ENCODE measurements around the gene C22orf42.

The C22orf42 gene

DNA sequence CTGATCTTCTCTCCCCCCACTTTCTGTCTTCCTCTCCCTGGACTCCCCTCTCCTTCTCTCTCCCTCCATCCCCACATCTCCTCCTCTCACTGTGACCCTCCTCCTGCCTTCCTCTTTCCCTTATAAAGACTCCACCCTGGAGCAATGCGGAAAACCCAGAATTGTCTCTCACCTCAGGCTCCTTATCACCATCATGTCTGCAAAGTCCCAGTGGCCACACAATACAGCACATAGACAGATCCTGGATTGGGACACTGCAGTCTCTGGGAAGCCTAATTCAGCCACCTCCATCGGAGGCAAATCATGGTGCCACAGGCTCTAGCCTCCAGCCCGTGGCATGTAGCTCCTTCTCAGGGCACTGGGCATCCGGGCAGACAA is 43.0 kb upstream of the C22orf42 start:
- H3K27me3 ChIP-seq (ENCODE audit: insufficient read depth, poor library complexity, severe bottlenecking) = peaks cover 3% of the 10 kb centered on the region
- no peak overlapping the region for H3K27ac ChIP-seq (replicated peaks)
- TF ChIP-seq, protein P1, sequence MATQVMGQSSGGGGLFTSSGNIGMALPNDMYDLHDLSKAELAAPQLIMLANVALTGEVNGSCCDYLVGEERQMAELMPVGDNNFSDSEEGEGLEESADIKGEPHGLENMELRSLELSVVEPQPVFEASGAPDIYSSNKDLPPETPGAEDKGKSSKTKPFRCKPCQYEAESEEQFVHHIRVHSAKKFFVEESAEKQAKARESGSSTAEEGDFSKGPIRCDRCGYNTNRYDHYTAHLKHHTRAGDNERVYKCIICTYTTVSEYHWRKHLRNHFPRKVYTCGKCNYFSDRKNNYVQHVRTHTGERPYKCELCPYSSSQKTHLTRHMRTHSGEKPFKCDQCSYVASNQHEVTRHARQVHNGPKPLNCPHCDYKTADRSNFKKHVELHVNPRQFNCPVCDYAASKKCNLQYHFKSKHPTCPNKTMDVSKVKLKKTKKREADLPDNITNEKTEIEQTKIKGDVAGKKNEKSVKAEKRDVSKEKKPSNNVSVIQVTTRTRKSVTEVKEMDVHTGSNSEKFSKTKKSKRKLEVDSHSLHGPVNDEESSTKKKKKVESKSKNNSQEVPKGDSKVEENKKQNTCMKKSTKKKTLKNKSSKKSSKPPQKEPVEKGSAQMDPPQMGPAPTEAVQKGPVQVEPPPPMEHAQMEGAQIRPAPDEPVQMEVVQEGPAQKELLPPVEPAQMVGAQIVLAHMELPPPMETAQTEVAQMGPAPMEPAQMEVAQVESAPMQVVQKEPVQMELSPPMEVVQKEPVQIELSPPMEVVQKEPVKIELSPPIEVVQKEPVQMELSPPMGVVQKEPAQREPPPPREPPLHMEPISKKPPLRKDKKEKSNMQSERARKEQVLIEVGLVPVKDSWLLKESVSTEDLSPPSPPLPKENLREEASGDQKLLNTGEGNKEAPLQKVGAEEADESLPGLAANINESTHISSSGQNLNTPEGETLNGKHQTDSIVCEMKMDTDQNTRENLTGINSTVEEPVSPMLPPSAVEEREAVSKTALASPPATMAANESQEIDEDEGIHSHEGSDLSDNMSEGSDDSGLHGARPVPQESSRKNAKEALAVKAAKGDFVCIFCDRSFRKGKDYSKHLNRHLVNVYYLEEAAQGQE (IDR thresholded peaks at IDR 0.05; ENCODE audit: insufficient replicate concordance, low read depth) = no peak
- TF ChIP-seq GABPA (IDR thresholded peaks at IDR 0.05; ENCODE audit: low read depth) (no peak), POLR2AphosphoS5 (IDR thresholded peaks at IDR 0.05; ENCODE audit: low read depth) (no peak), SPI1 (IDR thresholded peaks at IDR 0.05; ENCODE audit: borderline replicate concordance, low read depth) (no peak)
- TF ChIP-seq, protein P2, sequence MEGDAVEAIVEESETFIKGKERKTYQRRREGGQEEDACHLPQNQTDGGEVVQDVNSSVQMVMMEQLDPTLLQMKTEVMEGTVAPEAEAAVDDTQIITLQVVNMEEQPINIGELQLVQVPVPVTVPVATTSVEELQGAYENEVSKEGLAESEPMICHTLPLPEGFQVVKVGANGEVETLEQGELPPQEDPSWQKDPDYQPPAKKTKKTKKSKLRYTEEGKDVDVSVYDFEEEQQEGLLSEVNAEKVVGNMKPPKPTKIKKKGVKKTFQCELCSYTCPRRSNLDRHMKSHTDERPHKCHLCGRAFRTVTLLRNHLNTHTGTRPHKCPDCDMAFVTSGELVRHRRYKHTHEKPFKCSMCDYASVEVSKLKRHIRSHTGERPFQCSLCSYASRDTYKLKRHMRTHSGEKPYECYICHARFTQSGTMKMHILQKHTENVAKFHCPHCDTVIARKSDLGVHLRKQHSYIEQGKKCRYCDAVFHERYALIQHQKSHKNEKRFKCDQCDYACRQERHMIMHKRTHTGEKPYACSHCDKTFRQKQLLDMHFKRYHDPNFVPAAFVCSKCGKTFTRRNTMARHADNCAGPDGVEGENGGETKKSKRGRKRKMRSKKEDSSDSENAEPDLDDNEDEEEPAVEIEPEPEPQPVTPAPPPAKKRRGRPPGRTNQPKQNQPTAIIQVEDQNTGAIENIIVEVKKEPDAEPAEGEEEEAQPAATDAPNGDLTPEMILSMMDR (IDR thresholded peaks at IDR 0.05; ENCODE audit: insufficient read depth, low read length) = no peak

GRCh38 chr22:32200752-32201151 is 41.6 kb upstream of the C22orf42 start:
- peaks cover 3% of the 10 kb centered on the region for H3K27me3 ChIP-seq (ENCODE audit: insufficient read depth, poor library complexity, severe bottlenecking)
- DNase-seq (ENCODE audit: low read depth in 1 of 2, low spot score in 1 of 2) = peak in 1 of 2 experiments; percentile 52
- no peak overlapping the region for H3K4me3 ChIP-seq (replicated peaks; ENCODE audit: insufficient read depth, low read length)
- TF ChIP-seq POLR2AphosphoS5 (IDR thresholded peaks at IDR 0.05; ENCODE audit: low read depth) = no peak
- TF ChIP-seq, protein P2 (IDR thresholded peaks at IDR 0.05; ENCODE audit: insufficient read depth, low read length) = no peak
- no peak for TF ChIP-seq SPI1 (IDR thresholded peaks at IDR 0.05; ENCODE audit: borderline replicate concordance, low read depth)
- TF ChIP-seq, protein P1 (IDR thresholded peaks at IDR 0.05; ENCODE audit: insufficient replicate concordance, low read depth) = no peak
- no peak overlapping the region for H3K27ac ChIP-seq (replicated peaks)

More for the DNA sequence above, 43.0 kb upstream of the C22orf42 start:
- DNase-seq (ENCODE audit: low read depth in 1 of 2, low spot score in 1 of 2) = no peak
- no peak overlapping the region for H3K4me3 ChIP-seq (replicated peaks; ENCODE audit: insufficient read depth, low read length)

DNA sequence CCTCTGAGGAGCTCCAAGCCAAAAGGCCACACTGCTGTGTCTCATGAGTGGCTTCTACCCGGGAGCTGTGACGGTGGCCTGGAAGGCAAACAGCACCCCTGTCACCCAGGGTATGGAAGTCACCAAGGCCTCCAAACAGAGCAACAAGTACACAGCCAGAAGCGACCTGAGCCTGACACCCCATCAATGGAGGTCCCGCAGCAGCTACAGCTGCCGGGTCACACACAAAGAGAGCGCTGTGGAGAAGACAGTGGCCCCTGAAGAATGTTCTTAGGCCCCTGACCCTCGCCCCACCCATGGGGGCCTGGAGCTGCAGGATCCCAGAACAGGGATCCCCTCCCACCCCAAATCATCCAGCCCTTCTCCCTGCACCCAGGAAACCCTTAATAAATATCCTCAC is 40.9 kb upstream of the C22orf42 start:
- Histone ChIP-seq H3K4me3 (replicated peaks; ENCODE audit: insufficient read depth, low read length) (no peak overlapping the region), H3K27me3 (ENCODE audit: insufficient read depth, poor library complexity, severe bottlenecking) (peaks cover 3% of the 10 kb centered on the region), H3K27ac (replicated peaks) (no peak overlapping the region)
- no peak for DNase-seq (ENCODE audit: low read depth in 1 of 2, low spot score in 1 of 2)
- TF ChIP-seq GABPA (IDR thresholded peaks at IDR 0.05; ENCODE audit: low read depth) (no peak), POLR2AphosphoS5 (IDR thresholded peaks at IDR 0.05; ENCODE audit: low read depth) (no peak), SPI1 (IDR thresholded peaks at IDR 0.05; ENCODE audit: borderline replicate concordance, low read depth) (no peak)
- TF ChIP-seq, protein P1 (IDR thresholded peaks at IDR 0.05; ENCODE audit: insufficient replicate concordance, low read depth) = no peak
- TF ChIP-seq, protein P2 (IDR thresholded peaks at IDR 0.05; ENCODE audit: insufficient read depth, low read length) = no peak
